ENCODE data around the gene SLC35A3. TPM values are rescaled to one million over a fixed set of nuclear protein-coding genes. Genes with fewer than 3 reads are reported as not detected.

The SLC35A3 gene
- total RNA-seq, 1 donor from 2014 or later: 16.5 TPM

DNA sequence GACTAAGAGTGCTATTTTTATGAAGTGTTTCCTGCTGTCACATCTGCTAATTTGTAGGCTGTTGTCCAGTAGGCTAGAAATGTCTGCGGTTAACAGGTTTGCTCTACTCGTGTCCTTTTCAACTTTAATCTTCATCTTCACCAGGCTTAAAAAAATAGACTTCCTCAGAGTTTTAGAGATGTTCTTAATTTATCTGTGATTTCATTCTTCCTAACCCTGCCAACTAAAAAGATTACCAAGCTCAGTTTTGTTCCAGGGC, 96.1 kb downstream of the SLC35A3 start:
- Mint-ChIP-seq H3K27me3 (no peaks in the 10 kb centered on the region), H3K36me3 (ENCODE audit: insufficient read depth) (peaks cover 34% of the 10 kb centered on the region), H3K9me3 (ENCODE audit: low read depth) (no peaks in the 10 kb centered on the region), H3K4me3 (ENCODE audit: low read depth) (no peak overlapping the region), H3K27ac (peak overlapping the region; percentile 7), H3K4me1 (ENCODE audit: low read depth) (no peaks in the 10 kb centered on the region)
- DNase-seq (ENCODE audit: low spot score, unreplicated experiment): no peak
- TF ChIP-seq, protein P1, sequence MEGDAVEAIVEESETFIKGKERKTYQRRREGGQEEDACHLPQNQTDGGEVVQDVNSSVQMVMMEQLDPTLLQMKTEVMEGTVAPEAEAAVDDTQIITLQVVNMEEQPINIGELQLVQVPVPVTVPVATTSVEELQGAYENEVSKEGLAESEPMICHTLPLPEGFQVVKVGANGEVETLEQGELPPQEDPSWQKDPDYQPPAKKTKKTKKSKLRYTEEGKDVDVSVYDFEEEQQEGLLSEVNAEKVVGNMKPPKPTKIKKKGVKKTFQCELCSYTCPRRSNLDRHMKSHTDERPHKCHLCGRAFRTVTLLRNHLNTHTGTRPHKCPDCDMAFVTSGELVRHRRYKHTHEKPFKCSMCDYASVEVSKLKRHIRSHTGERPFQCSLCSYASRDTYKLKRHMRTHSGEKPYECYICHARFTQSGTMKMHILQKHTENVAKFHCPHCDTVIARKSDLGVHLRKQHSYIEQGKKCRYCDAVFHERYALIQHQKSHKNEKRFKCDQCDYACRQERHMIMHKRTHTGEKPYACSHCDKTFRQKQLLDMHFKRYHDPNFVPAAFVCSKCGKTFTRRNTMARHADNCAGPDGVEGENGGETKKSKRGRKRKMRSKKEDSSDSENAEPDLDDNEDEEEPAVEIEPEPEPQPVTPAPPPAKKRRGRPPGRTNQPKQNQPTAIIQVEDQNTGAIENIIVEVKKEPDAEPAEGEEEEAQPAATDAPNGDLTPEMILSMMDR (IDR thresholded peaks at IDR 0.05; ENCODE audit: unreplicated experiment): no peak

GRCh38 chr1:100070201-100070939, 100.6 kb downstream of the SLC35A3 start:
- no peaks in the 10 kb centered on the region for H3K27me3 Mint-ChIP-seq
- H3K27ac Mint-ChIP-seq: peak overlapping the region; percentile 69
- H3K4me3 Mint-ChIP-seq (ENCODE audit: low read depth): no peak overlapping the region
- no peaks in the 10 kb centered on the region for H3K4me1 Mint-ChIP-seq (ENCODE audit: low read depth)
- DNase-seq (ENCODE audit: low spot score, unreplicated experiment): no peak
- H3K9me3 Mint-ChIP-seq (ENCODE audit: low read depth): no peaks in the 10 kb centered on the region
- TF ChIP-seq, protein P1 (IDR thresholded peaks at IDR 0.05; ENCODE audit: unreplicated experiment): no peak
- peaks cover 32% of the 10 kb centered on the region for H3K36me3 Mint-ChIP-seq (ENCODE audit: insufficient read depth)

- H3K27ac Mint-ChIP-seq: no peak overlapping the region
- H3K36me3 Mint-ChIP-seq (ENCODE audit: insufficient read depth): peaks cover 23% of the 10 kb centered on the region
- H3K9me3 Mint-ChIP-seq (ENCODE audit: low read depth): no peaks in the 10 kb centered on the region
- no peak overlapping the region for H3K4me3 Mint-ChIP-seq (ENCODE audit: low read depth)
- TF ChIP-seq, protein P1 (IDR thresholded peaks at IDR 0.05; ENCODE audit: unreplicated experiment): no peak
- no peaks in the 10 kb centered on the region for H3K27me3 Mint-ChIP-seq
- DNase-seq (ENCODE audit: low spot score, unreplicated experiment): no peak
- H3K4me1 Mint-ChIP-seq (ENCODE audit: low read depth): no peaks in the 10 kb centered on the region
Observed at GRCh38 chr1:100073531-100073930, 103.7 kb downstream of the SLC35A3 start.

GRCh38 chr1:100074604-100075395, 105.0 kb downstream of the SLC35A3 start:
- TF ChIP-seq, protein P1 (IDR thresholded peaks at IDR 0.05; ENCODE audit: unreplicated experiment): no peak
- Mint-ChIP-seq H3K9me3 (ENCODE audit: low read depth) (no peaks in the 10 kb centered on the region), H3K27me3 (no peaks in the 10 kb centered on the region), H3K4me1 (ENCODE audit: low read depth) (no peaks in the 10 kb centered on the region), H3K27ac (no peak overlapping the region), H3K36me3 (ENCODE audit: insufficient read depth) (peaks cover 20% of the 10 kb centered on the region), H3K4me3 (ENCODE audit: low read depth) (no peak overlapping the region)
- DNase-seq (ENCODE audit: low spot score, unreplicated experiment): no peak

DNA sequence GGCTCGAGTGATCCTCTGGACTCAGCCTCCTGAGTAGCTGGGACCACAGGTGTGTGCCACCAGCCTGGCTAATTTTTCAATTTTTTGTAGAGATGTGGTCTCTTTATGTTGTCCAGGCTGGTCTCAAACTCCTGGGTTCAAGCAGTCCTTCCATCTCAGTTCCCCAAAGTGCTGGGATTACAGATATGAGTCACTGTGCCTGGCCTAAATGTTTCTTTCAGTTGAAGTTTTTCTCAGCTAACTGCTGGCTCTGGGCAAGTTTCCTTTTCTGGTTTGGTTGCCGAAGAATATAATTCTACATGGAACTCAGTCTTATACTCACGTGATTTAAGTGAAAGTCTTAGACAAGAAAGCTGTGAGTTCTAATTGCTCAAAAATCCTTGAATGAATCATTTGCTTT, 106.0 kb downstream of the SLC35A3 start:
- Mint-ChIP-seq H3K4me1 (ENCODE audit: low read depth) (no peaks in the 10 kb centered on the region), H3K9me3 (ENCODE audit: low read depth) (no peaks in the 10 kb centered on the region), H3K27me3 (no peaks in the 10 kb centered on the region), H3K27ac (peak overlapping the region; percentile 45), H3K36me3 (ENCODE audit: insufficient read depth) (peaks cover 19% of the 10 kb centered on the region), H3K4me3 (ENCODE audit: low read depth) (no peak overlapping the region)
- TF ChIP-seq, protein P1 (IDR thresholded peaks at IDR 0.05; ENCODE audit: unreplicated experiment): no peak
- DNase-seq (ENCODE audit: low spot score, unreplicated experiment): no peak
